Endothelial cell of umbilical vein (primary cell): Measurements from ENCODE around the gene GPR34. TPM values are rescaled to one million over a fixed set of nuclear protein-coding genes. Genes with fewer than 3 reads are reported as not detected.
A peak's percentile ranks its signal among the peaks of the same experiment; 100 is the strongest.

ENCODE experiments used
- BruUV-seq: library from RNA; stranded (reverse); fragments of 400-500 nt; replicated peaks from 2 replicates; lab custom pipeline; 2021; lab: Mats Ljungman, UMichigan
- CTCF ChIA-PET: fragments of 300-600, 350-600 bp; sonication (Branson Sonifier 250); formaldehyde crosslinking; loops from one replicate; lab custom pipeline; 2021; ENCODE audit warnings: antibody characterized with exemption, inconsistent platforms; lab: Charles Lee
- POLR2A ChIA-PET: fragments of 300-600, 350-600 bp; sonication (Branson Sonifier 250); formaldehyde crosslinking; loops from one replicate; lab custom pipeline; 2021; ENCODE audit warnings: antibody characterized with exemption, inconsistent platforms; lab: Charles Lee
- DNase-seq: peaks from one replicate; pipeline ENCODE4 v3.0.0-alpha.2; 2011; ENCODE audit warnings: low read depth, low spot score
- FAIRE-seq: peaks from 2 replicates; lab custom pipeline; 2011; peaks lifted over from hg19 to GRCh38; lab: Jason Lieb, UNC
- H2AFZ ChIP-seq: 2 replicates; pipeline ENCODE4 v1.6.0; 2012; ENCODE audit warnings: low read depth, low read length, control low read depth, inconsistent platforms
- H3K27ac ChIP-seq: 2 replicates; pipeline ENCODE4 v1.5.1; 2011; ENCODE audit warnings: low read depth, mild to moderate bottlenecking, control low read depth, low read length, moderate library complexity; ENCODE audit not compliant: insufficient read depth
- H3K27me3 ChIP-seq, 2 experiments: 2 replicates each; pipeline versions ENCODE4 v1.6.0 to v1.6.1; 2011; ENCODE audit warnings: low read length in 2 of 2, mixed read lengths in 1 of 2; ENCODE audit not compliant: control insufficient read depth in 2 of 2, insufficient read depth in 2 of 2
- H3K36me3 ChIP-seq, 2 experiments: 2 replicates in 1 of 2; 3 replicates in 1 of 2; pipeline ENCODE4 v1.5.1; 2011; ENCODE audit warnings: low read length in 2 of 2, mild to moderate bottlenecking in 1 of 2, moderate library complexity in 1 of 2; ENCODE audit not compliant: control insufficient read depth in 2 of 2, insufficient read depth in 2 of 2; ENCODE audit errors: extremely low read depth in 1 of 2
- H3K4me1 ChIP-seq: 3 replicates; pipeline ENCODE4 v1.5.1; 2011; ENCODE audit warnings: mild to moderate bottlenecking, low read length; ENCODE audit not compliant: control insufficient read depth, insufficient read depth; ENCODE audit errors: extremely low read depth
- H3K4me2 ChIP-seq: 2 replicates; pipeline ENCODE4 v1.6.1; 2011; ENCODE audit warnings: low read length, control low read depth, mixed read lengths; ENCODE audit not compliant: insufficient read depth
- H3K4me3 ChIP-seq, 3 experiments: fragments of 200-600 bp in 1 of 3; sonication (generic), shearing (Covaris generic) in 1 of 3; replicated peaks in 1 of 3; 2 replicates each; pipeline ENCODE4 v1.5.1; 2011 to 2016; ENCODE audit warnings: control low read depth in 3 of 3, low read length in 3 of 3, mild to moderate bottlenecking in 2 of 3, inconsistent platforms in 1 of 3, low read depth in 1 of 3, moderate library complexity in 1 of 3; ENCODE audit not compliant: insufficient read depth in 1 of 3
- H3K79me2 ChIP-seq: 2 replicates; pipeline ENCODE4 v1.6.0; 2012; ENCODE audit warnings: low read length, inconsistent platforms; ENCODE audit not compliant: control insufficient read depth, insufficient read depth
- H3K9ac ChIP-seq: replicated peaks from 2 replicates; pipeline ENCODE3; 2011; ENCODE audit warnings: low read length, control low read depth; ENCODE audit not compliant: insufficient read depth; ENCODE audit errors: extremely low read depth
- H3K9me1 ChIP-seq: replicated peaks from 3 replicates; pipeline ENCODE4 v1.6.0; 2011; ENCODE audit warnings: mild to moderate bottlenecking, low read length; ENCODE audit not compliant: control insufficient read depth, insufficient read depth; ENCODE audit errors: extremely low read depth
- H3K9me3 ChIP-seq: replicated peaks from 2 replicates; pipeline ENCODE4 v1.5.1; 2012; ENCODE audit warnings: low read length, inconsistent platforms; ENCODE audit not compliant: control insufficient read depth, insufficient read depth
- H4K20me1 ChIP-seq: replicated peaks from 2 replicates; pipeline ENCODE3; 2011; ENCODE audit warnings: mild to moderate bottlenecking, low read length; ENCODE audit not compliant: control insufficient read depth, insufficient read depth; ENCODE audit errors: extremely low read depth
- CTCF ChIP-seq, 2 donors: IDR thresholded peaks; 1 replicate in 1 of 2; 2 replicates in 1 of 2; pipeline ENCODE4 v1.5.1; 2011; ENCODE audit warnings: low read length in 2 of 2, mild to moderate bottlenecking in 2 of 2, moderate library complexity in 2 of 2, control low read depth in 1 of 2, inconsistent platforms in 1 of 2, low read depth in 1 of 2; ENCODE audit not compliant: insufficient read depth in 1 of 2; ENCODE audit errors: extremely low read depth in 1 of 2
- EZH2 ChIP-seq: IDR thresholded peaks from 2 replicates; pipeline ENCODE4 v1.6.1; 2012; ENCODE audit warnings: borderline replicate concordance, low read depth, mild to moderate bottlenecking, moderate library complexity, low read length, inconsistent platforms; ENCODE audit not compliant: severe bottlenecking
- JUN ChIP-seq: IDR thresholded peaks from 2 replicates; pipeline ENCODE4 v1.6.1; 2011; ENCODE audit warnings: borderline replicate concordance, low read depth; ENCODE audit not compliant: insufficient read length, insufficient read depth
- MYC ChIP-seq: IDR thresholded peaks from one replicate; pipeline ENCODE4 v1.6.1; 2011; ENCODE audit warnings: mild to moderate bottlenecking, low read depth, low read length
- dilution Hi-C: fragments of 300-500 bp; cut with MboI; formaldehyde crosslinking; loops from one replicate; pipeline ENCODE4 v1.15.0; 2019; ENCODE audit warnings: low sequenced_read_pairs; ENCODE audit not compliant: extremely low pct_ligation_motif_present
- intact Hi-C: fragments of 100-400 bp; cut with micrococcal nuclease; formaldehyde crosslinking; loops from one replicate; pipeline ENCODE4 v1.10.0; 2022
- polyA plus RNA-seq, 4 experiments: library from polyadenylated mRNA; depleted of rRNA in 3 of 4; stranded (reverse) in 3 of 4; unstranded in 1 of 4; fragments of >200 nt; gene quantifications; 2 replicates each; pipeline versions ENCODE4 v1.2.1 to v1.2.3, GENCODE V29; 2011 to 2012; ENCODE audit warnings: missing spikeins in 1 of 4
- total RNA-seq: library from RNA; stranded (reverse); gene quantifications from 2 replicates; pipeline ENCODE4 v1.2.3, GENCODE V29; 2021

The GPR34 gene
- total and polyA plus RNA-seq, 2 donors (not counting 3 experiments of a cell fraction or from before 2014, with no cell fraction given): not detected

GRCh38 chrX:41665686-41666085, 23.1 kb upstream of the GPR34 start:
- H3K9me3 ChIP-seq: no peaks in the 10 kb centered on the region
- CTCF ChIA-PET: no interaction called here
- H3K27me3 ChIP-seq: no peaks in the 10 kb centered on the region
- no peaks in the 10 kb centered on the region for H3K9me1 ChIP-seq
- dilution Hi-C loops: no loop called here
- TF ChIP-seq MYC (no peak), EZH2 (no peak), JUN (no peak)
- no peak overlapping the region for H3K4me2 ChIP-seq
- H3K36me3 ChIP-seq: no peaks in the 10 kb centered on the region
- BruUV-seq: no TSS peak
- H2AFZ ChIP-seq: no peak overlapping the region
- no peak overlapping the region for H3K27ac ChIP-seq
- POLR2A ChIA-PET: no interaction called here
- FAIRE-seq: no peak
- H3K79me2 ChIP-seq: no peaks in the 10 kb centered on the region
- intact Hi-C loops: no loop called here
- H4K20me1 ChIP-seq: no peaks in the 10 kb centered on the region
- no peak overlapping the region for H3K4me3 ChIP-seq
- DNase-seq: peak; percentile 63
- H3K9ac ChIP-seq: no peak overlapping the region
- H3K4me1 ChIP-seq: no peaks in the 10 kb centered on the region

- no peaks in the 10 kb centered on the region for H4K20me1 ChIP-seq
- no peaks in the 10 kb centered on the region for H3K36me3 ChIP-seq
- no peaks in the 10 kb centered on the region for H3K79me2 ChIP-seq
- no peak overlapping the region for H3K9ac ChIP-seq
- POLR2A ChIA-PET: no interaction called here
- DNase-seq (no peak), FAIRE-seq (no peak)
- no peak overlapping the region for H3K4me2 ChIP-seq
- TF ChIP-seq MYC (no peak), CTCF (IDR thresholded peaks at IDR 0.05; ENCODE audit: extremely low read depth in 1 of 2, insufficient read depth in 1 of 2, low read depth in 1 of 2, low read length in 2 of 2) (no peak), EZH2 (no peak), JUN (no peak)
- H2AFZ ChIP-seq: no peak overlapping the region
- H3K4me1 ChIP-seq: no peaks in the 10 kb centered on the region
- H3K9me3 ChIP-seq: no peaks in the 10 kb centered on the region
- CTCF ChIA-PET: no interaction called here
- H3K27me3 ChIP-seq: no peaks in the 10 kb centered on the region
- H3K27ac ChIP-seq: no peak overlapping the region
- no peak overlapping the region for H3K4me3 ChIP-seq
- dilution Hi-C loops: no loop called here
- no TSS peak for BruUV-seq
- no peaks in the 10 kb centered on the region for H3K9me1 ChIP-seq
- intact Hi-C loops: no loop called here
Observed at GRCh38 chrX:41666251-41666650, 22.5 kb upstream of the GPR34 start.
